ENCODE data around the gene IL23R. TPM values are rescaled to one million over a fixed set of nuclear protein-coding genes. Genes with fewer than 3 reads are reported as not detected.

The IL23R gene
- polyA plus RNA-seq, 1 of the 3 experiments (the other 2 are of a cell fraction) = not detected

- Histone ChIP-seq H3K36me3 (replicated peaks in 1 of 2; ENCODE audit: control insufficient read depth in 1 of 2, insufficient read depth in 2 of 2, low read length in 1 of 2) (no peaks in the 10 kb centered on the region), H3K27me3 (ENCODE audit: insufficient read depth) (no peaks in the 10 kb centered on the region), H3F3A (replicated peaks; ENCODE audit: insufficient read depth) (no peaks in the 10 kb centered on the region), H3K27ac (ENCODE audit: low read depth in 2 of 2, low read length in 1 of 2) (no peak overlapping the region), H3K4me1 (ENCODE audit: control insufficient read depth in 1 of 2, insufficient read depth in 2 of 2, low read depth in 1 of 2, low read length in 1 of 2) (no peaks in the 10 kb centered on the region), H3K79me2 (ENCODE audit: insufficient read depth) (no peaks in the 10 kb centered on the region), H3K9ac (no peak overlapping the region), H3K9me2 (no peaks in the 10 kb centered on the region), H2AFZ (ENCODE audit: low read depth) (no peak overlapping the region), H3K4me2 (no peak overlapping the region), H3K4me3 (ENCODE audit: low read depth in 2 of 2, low read length in 1 of 2) (no peak overlapping the region), H3K9me3 (no peaks in the 10 kb centered on the region), H4K20me1 (ENCODE audit: insufficient read depth) (no peaks in the 10 kb centered on the region)
- TF ChIP-seq TEAD4 (IDR thresholded peaks at IDR 0.05; ENCODE audit: borderline replicate concordance, insufficient read depth) = no peak
- TF ChIP-seq MXI1 (IDR thresholded peaks at IDR 0.05; ENCODE audit: low read depth, low read length) = no peak
- TF ChIP-seq EZH2phosphoT487 (IDR thresholded peaks at IDR 0.05; ENCODE audit: borderline replicate concordance, low read depth) = no peak
- no peak for TF ChIP-seq FOXJ3 (CRISPR knock-in tag; IDR thresholded peaks at IDR 0.05)
- no peak for TF ChIP-seq FOSL2 (IDR thresholded peaks at IDR 0.05; ENCODE audit: borderline replicate concordance, low read depth)
- no peak for TF ChIP-seq SMC3 (IDR thresholded peaks at IDR 0.05; ENCODE audit: low read depth, low read length)
- no peak for TF ChIP-seq FOXM1 (IDR thresholded peaks at IDR 0.05; ENCODE audit: low read depth)
- TF ChIP-seq YY1 (IDR thresholded peaks at IDR 0.05; ENCODE audit: low read depth) = no peak
- TF ChIP-seq SIN3A (IDR thresholded peaks at IDR 0.05; ENCODE audit: borderline replicate concordance, low read depth, low read length) = no peak
- TF ChIP-seq NRF1 (IDR thresholded peaks at IDR 0.05; ENCODE audit: low read depth, low read length) = no peak
- no peak for TF ChIP-seq RAD21 (IDR thresholded peaks at IDR 0.05; ENCODE audit: low read length)
- no peak for TF ChIP-seq RXRA (IDR thresholded peaks at IDR 0.05; ENCODE audit: borderline replicate concordance, low read depth)
- TF ChIP-seq TCF12 (IDR thresholded peaks at IDR 0.05) = no peak
- ChIA-PET POLR2A (no interaction called here), CTCF (interaction anchor here (2.8 to 2.9 kb wide), 2 partner anchors 14 to 274 kb away, joined by 14 to 30 read pairs; no protein-coding TSS in a partner anchor)
- WGBS (ENCODE audit: low lambda C conversion rate) = 67% methylated on average over 3 of the region's 3 CpGs
- DNase-seq = no peak
These were observed 60.4 kb downstream of the IL23R start for GRCh38 chr1:67226688-67227087.

GRCh38 chr1:67227196-67227595 is 60.9 kb downstream of the IL23R start:
- no peaks in the 10 kb centered on the region for H3K9me2 ChIP-seq
- DNase-seq = no peak
- ChIA-PET CTCF (interaction anchor here (2.9 kb wide), 1 partner anchor 273 kb away, joined by 14 read pairs; no protein-coding TSS in a partner anchor), POLR2A (no interaction called here)
- H3K9ac ChIP-seq = no peak overlapping the region
- 67% methylated on average over 1 of the region's 1 CpG for WGBS (ENCODE audit: low lambda C conversion rate)
- H3K36me3 ChIP-seq (replicated peaks in 1 of 2; ENCODE audit: control insufficient read depth in 1 of 2, insufficient read depth in 2 of 2, low read length in 1 of 2) = no peaks in the 10 kb centered on the region
- H3K4me1 ChIP-seq (ENCODE audit: control insufficient read depth in 1 of 2, insufficient read depth in 2 of 2, low read depth in 1 of 2, low read length in 1 of 2) = no peaks in the 10 kb centered on the region
- no peak overlapping the region for H2AFZ ChIP-seq (ENCODE audit: low read depth)
- no peaks in the 10 kb centered on the region for H4K20me1 ChIP-seq (ENCODE audit: insufficient read depth)
- H3K9me3 ChIP-seq = no peaks in the 10 kb centered on the region
- no peaks in the 10 kb centered on the region for H3F3A ChIP-seq (replicated peaks; ENCODE audit: insufficient read depth)
- no peaks in the 10 kb centered on the region for H3K79me2 ChIP-seq (ENCODE audit: insufficient read depth)
- H3K27me3 ChIP-seq (ENCODE audit: insufficient read depth) = no peaks in the 10 kb centered on the region
- no peak overlapping the region for H3K27ac ChIP-seq (ENCODE audit: low read depth in 2 of 2, low read length in 1 of 2)
- no peak overlapping the region for H3K4me3 ChIP-seq (ENCODE audit: low read depth in 2 of 2, low read length in 1 of 2)
- no peak overlapping the region for H3K4me2 ChIP-seq
- TF ChIP-seq NRF1 (IDR thresholded peaks at IDR 0.05; ENCODE audit: low read depth, low read length) (no peak), REST (IDR thresholded peaks at IDR 0.05; ENCODE audit: low read depth, low read length) (no peak), PBX3 (IDR thresholded peaks at IDR 0.05) (no peak), EZH2phosphoT487 (IDR thresholded peaks at IDR 0.05; ENCODE audit: borderline replicate concordance, low read depth) (no peak), TCF12 (IDR thresholded peaks at IDR 0.05) (no peak), USF1 (IDR thresholded peaks at IDR 0.05; ENCODE audit: borderline replicate concordance, low read depth) (no peak), ELF1 (IDR thresholded peaks at IDR 0.05) (no peak), SMC3 (IDR thresholded peaks at IDR 0.05; ENCODE audit: low read depth, low read length) (no peak), MAX (IDR thresholded peaks at IDR 0.05; ENCODE audit: low read depth) (no peak), RAD21 (IDR thresholded peaks at IDR 0.05; ENCODE audit: low read length) (no peak), CHD2 (IDR thresholded peaks at IDR 0.05; ENCODE audit: low read length, partially characterized antibody) (no peak), EP300 (IDR thresholded peaks at IDR 0.05; ENCODE audit: borderline replicate concordance in 1 of 2, low read depth in 1 of 2, low read length in 1 of 2) (no peak), IRF3 (IDR thresholded peaks at IDR 0.05; ENCODE audit: low read depth, low read length) (no peak), MXI1 (IDR thresholded peaks at IDR 0.05; ENCODE audit: low read depth, low read length) (no peak)

All from SK-N-SH (cell line).